GM19467 (cell line): Measurements from ENCODE around the gene ABTB1.
"Not testable (repeated sequence)": the region's sequence is repeated elsewhere in the genome, so short reads cannot be mapped to it uniquely, and the experiment has no call there.

Source experiments
- ATAC-seq: cut with Tn5 transposase; IDR thresholded peaks from one replicate; pipeline ENCODE4 v1.9.1; 2021; ENCODE audit warnings: mild to moderate bottlenecking, moderate library complexity; ENCODE audit not compliant: unreplicated experiment

Gene ABTB1

GRCh38 chr3:127671523-127672428, 976 bp upstream of the ABTB1 start:
- peak; percentile 7 for ATAC-seq

DNA sequence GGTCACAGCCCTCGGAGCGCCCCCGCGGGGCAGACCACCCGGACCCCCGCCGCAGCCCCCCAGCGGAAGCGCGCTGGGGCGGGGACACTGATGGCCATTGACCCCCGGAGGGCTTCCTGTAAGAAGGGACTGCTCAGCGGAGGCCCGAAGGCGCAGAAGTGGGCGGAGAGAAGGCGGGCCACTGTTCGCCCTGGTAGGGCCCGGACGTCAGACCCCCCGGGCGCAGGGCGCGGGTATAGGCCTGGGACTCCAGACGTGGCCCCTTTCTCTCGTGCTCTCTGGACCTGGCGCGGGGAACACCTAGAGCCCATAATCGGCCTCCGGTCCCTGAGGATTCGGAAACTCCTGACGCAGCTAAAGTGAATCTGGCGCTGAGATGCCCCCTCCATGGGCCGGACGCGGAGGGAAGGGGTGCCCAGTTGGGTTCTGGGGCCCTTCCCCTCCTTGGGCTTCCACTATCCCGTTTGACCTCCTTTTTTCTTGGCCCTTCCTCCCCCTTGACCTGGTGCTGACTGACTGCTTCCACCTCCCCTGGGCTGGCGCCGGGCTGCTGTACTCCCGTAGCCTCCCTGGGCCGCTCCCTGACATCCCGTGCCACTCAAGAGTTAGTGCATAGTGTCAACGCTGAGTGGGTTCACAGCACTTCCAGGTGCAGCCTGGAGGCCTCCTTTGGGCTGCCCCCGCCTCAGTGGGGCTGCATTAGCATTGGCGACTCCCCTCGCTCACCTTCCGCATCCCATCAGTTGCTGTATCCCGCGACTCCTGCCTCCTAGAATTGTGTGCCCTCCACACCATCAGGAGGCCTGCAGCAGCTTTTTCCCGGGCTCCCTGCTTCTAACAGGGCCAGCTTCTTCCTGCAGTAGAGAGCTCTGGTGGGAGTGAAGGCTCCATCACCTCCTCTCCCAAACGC, 694 bp downstream of the ABTB1 start:
- peak; percentile 14 for ATAC-seq

DNA sequence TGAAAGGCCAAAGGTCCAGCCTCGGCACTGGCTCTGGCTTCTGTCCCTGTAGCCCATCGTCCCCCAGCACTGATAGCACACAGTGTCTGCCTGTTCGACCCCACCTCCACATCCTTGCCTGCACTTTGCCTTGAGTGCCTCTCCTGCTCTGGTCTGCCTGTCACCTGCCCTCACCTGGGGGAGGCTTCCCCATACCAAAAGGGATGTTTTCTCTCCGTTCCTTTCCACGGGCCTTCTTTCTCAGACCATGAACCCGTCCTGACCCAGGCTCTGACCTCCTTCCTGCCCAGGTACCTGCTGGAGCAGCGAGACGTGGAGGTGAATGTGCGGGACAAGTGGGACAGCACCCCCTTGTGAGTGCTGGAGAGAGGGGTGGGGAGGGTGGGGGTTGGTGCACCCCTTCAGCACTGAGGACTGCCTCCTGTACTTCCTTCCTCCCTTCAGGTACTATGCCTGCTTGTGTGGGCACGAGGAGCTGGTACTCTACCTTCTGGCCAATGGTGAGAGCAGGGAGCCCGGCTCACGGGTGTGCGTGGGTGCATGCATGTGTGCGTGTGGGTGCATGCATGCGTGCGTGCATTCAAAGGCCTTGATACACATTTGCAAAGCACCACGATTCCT, 1.5 kb downstream of the ABTB1 start:
- ATAC-seq: no peak

GRCh38 chr3:127674790-127675189, 2.0 kb downstream of the ABTB1 start:
- no peak for ATAC-seq

- no peak for ATAC-seq
Observed at GRCh38 chr3:127675651-127676391, 3.1 kb downstream of the ABTB1 start.

DNA sequence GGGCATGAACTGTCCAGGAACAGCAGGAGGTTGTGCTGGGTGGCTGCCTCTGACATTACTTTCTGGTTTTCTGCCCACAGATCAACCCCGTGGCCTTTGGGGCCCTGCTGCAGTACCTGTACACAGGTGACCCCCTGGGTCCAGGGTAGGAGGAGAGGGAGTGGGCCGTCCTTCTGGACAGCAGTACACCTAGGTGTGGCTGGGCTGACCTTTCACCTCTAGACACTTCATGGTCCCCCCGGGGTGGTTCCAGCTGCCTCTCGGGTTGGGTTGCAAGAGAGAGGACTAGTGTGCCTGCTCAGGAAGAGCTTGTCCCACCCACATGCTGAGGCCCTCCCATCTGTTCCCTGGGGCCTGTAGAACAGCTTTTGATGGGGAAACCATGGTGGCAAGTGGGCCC, 3.7 kb downstream of the ABTB1 start:
- no peak for ATAC-seq

- no peak for ATAC-seq
Observed at GRCh38 chr3:127676921-127677351, 4.2 kb downstream of the ABTB1 start.

DNA sequence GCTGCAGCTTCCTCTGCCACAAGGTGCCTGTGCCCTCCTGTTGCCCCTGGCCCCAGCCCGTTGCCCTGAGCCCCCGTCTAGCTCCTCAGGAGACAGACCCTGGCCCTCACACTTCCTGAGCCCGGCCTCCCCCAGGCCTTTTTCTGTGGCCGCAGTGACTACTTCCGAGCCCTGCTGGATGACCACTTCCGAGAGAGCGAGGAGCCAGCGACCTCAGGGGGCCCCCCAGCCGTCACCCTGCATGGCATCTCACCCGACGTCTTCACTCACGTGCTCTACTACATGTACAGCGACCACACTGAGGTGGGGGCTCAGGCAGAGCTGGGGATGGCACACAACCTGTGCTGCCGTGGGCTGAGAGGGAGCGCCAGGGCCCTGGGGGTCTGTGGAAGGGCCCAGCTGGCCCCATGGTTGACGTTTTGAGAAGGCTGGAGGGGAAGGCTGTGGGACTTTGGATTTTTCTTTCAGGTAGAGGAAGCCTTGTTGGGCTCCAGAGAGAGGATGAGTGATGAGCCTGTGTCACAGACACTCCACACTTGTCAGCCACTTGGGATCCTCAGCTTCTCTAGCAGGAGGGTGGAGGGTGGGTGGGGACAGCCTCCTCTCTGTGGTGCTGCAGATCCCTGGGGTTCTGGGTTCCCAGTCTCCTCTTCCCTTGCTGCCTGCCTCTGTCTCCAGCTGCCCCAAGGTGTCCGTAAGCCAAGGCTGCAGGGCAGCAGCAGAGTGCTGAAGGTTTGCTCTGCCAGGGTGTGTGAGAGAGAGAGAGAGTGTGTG, 5.0 kb downstream of the ABTB1 start:
- no peak for ATAC-seq

DNA sequence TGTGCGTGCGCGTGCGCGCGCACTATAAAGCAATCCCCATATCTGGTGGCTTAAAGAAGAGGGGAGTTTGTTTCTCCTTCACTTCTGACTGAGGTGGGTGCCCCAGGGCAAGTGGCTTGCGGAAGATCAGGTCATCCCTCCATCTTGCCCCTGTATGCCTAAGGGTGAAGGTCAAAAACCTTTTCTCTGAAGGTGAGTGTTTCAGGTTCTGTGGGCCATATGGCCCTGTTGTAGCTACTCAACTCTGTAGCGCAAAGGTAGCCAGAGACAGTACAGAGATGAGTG, 5.5 kb downstream of the ABTB1 start:
- ATAC-seq: no peak

GRCh38 chr3:127678611-127679533, 6.1 kb downstream of the ABTB1 start:
- no peak for ATAC-seq

DNA sequence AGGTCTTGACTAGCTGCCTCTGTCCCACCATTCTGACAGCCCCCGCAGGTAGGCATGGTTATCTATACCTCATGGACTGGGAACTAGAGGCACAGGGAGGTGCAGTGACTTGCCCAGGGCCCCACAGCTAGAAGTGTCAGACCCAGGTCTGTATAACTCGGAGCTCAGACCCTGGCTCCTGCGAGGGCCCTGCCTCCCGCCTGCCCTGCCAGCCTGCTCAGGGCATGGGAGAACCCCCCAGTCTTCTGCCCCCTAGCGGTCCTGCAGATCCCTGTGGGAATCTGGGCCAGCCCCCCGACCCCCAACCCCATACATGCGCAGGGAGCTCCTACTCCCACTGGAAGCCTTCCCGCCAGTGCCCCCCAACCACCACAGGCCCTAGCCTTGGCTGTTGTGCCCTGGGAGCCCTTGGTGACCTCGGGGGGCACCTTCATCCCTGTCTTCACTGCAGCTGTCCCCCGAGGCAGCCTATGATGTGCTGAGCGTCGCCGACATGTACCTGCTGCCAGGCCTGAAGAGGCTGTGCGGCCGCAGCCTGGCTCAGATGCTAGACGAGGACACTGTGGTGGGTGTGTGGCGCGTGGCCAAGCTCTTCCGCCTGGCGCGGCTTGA, 6.9 kb downstream of the ABTB1 start:
- no peak for ATAC-seq

DNA sequence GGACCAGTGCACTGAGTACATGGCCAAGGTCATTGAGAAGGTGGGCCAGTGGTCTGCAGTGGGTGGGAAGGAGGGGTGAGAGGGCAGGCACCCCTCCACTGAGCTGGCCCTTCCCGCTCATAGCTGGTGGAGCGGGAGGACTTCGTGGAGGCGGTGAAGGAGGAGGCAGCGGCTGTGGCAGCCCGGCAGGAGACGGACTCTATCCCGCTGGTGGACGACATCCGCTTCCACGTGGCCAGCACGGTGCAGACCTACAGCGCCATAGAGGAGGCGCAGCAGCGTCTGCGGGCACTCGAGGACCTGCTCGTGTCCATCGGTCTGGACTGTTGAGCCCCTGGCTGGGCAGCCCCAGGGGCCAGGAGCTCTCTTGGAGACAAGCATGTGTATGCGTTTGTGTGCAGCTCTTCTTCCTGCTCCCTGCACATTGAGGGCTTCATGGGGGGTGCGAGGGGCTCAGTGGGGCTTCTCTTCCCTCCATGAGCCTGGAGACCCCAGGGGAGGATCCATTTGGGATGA, 7.5 kb downstream of the ABTB1 start:
- no peak for ATAC-seq

- no peak for ATAC-seq
Observed at GRCh38 chr3:127680798-127681221, 8.1 kb downstream of the ABTB1 start.

- not testable (repeated sequence) for ATAC-seq
Observed at GRCh38 chr3:127682175-127682554, 9.4 kb downstream of the ABTB1 start.

GRCh38 chr3:127682561-127682960, 9.8 kb downstream of the ABTB1 start:
- no peak for ATAC-seq

DNA sequence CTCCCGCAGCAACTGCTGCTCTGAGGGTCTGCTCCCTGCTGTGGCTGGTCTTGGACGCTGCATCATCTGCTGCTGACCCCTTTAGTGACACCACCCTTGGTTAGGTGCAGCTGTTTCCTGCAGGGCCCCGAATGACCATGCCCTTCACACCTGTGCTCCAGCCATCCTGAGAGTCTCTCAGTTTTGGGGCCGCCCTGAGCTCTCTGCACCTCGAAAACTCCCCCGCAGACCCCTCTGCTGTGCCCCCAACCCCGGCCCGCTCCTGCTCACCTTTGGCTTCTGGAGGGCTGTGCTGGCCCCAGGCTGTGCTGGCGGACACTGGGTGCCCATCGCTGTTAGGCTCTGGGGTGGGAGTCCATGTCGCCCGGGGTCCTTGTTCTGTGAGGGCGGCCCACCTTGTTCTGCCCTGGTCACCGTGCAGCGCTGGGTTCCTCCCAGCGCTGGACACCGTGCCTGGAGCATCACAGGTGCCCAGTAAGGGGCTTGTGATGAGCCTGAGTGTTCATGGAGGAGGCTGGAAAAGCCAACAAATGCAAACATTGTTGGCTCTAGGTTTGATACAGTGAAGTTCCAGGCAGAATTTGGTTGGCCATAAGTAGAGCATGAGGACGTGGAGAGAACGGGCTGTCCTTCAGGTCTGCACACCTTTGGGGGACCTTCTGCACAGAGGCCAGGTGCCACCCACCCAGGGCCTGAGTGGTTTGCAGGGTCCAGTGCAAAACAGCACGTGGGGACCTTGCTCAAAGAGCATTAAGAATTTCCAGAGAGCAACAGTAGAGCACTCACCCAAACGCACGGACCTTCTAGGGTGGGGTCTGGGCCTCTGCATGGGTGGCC, 12.3 kb downstream of the ABTB1 start:
- ATAC-seq: no peak

DNA sequence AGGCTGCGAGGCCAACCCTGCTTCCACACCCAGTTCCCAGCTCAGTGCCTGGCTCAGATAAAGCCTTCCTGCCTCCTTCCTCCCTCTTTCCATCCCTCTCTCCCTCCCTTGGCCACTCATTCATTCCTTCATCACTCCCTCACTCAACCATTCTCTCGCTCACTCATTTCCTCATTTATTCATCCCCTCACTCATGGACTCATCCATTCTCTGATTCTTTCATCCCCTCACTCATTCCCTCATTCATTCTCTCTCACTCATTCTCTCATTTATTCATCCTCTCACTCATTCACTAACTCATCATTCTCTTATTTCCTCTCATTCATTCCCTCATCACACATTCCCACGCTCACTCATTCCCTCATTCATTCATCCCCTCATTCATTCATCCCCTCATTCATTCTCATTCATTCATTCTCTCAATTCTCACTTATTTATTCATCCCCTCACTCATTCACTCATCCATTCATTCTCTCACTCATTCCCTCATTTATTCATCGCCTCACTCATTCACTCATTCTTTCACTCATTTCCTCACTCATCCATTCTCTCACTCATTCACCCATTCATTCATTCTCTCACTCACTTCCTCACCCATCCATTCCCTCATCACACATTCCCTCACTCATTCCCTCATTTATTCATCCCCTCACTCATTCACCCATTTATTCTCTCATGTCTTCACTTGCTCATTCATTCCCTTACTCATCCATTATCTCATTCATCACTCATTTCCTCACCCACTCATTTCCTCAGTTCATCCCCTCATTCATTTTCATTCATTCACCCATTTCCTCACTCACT, 13.2 kb downstream of the ABTB1 start:
- no peak for ATAC-seq
